ENCODE data around the gene ENO1. TPM values are rescaled to one million over a fixed set of nuclear protein-coding genes. Genes with fewer than 3 reads are reported as not detected.

Gene ENO1
- total and polyA plus RNA-seq, 2 experiments from 2014 or later: 659 to 868 TPM

DNA sequence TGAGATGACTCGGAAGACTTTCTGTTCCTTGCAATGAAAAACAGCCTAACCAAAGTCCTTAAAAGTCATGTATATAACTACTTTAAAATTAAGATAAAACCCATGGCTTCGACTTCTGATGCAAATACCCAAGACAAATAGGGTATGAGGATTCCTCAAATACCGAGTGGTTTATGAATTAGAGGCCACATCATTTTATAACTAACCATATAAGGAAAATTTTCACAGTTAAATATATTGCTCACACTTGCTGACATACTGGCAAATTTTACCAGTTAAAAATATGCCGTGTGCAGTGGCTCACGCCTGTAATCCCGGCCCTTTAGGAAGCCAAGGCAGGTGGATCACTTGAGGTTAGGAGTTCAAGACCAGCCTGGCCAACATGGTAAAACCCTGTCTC is 66.4 kb downstream of the ENO1 start:
- H3K4me1 ChIP-seq (ENCODE audit: insufficient read depth): peaks cover 26% of the 10 kb centered on the region
- 95% methylated on average over 6 of the region's 6 CpGs for WGBS (ENCODE audit: low lambda C conversion rate, missing lambda C conversion rate)

More for the DNA sequence above, 66.4 kb downstream of the ENO1 start:
- H2AFZ ChIP-seq: no peak overlapping the region
- no peaks in the 10 kb centered on the region for H3K9me3 ChIP-seq (ENCODE audit: low read depth)
- no peak overlapping the region for H3K27ac ChIP-seq
- TF ChIP-seq EZH2phosphoT487 (IDR thresholded peaks at IDR 0.05; ENCODE audit: low read depth, severe bottlenecking, unreplicated experiment) (no peak), EZH2 (IDR thresholded peaks at IDR 0.05; ENCODE audit: borderline replicate concordance) (no peak)
- TF ChIP-seq, protein P1, sequence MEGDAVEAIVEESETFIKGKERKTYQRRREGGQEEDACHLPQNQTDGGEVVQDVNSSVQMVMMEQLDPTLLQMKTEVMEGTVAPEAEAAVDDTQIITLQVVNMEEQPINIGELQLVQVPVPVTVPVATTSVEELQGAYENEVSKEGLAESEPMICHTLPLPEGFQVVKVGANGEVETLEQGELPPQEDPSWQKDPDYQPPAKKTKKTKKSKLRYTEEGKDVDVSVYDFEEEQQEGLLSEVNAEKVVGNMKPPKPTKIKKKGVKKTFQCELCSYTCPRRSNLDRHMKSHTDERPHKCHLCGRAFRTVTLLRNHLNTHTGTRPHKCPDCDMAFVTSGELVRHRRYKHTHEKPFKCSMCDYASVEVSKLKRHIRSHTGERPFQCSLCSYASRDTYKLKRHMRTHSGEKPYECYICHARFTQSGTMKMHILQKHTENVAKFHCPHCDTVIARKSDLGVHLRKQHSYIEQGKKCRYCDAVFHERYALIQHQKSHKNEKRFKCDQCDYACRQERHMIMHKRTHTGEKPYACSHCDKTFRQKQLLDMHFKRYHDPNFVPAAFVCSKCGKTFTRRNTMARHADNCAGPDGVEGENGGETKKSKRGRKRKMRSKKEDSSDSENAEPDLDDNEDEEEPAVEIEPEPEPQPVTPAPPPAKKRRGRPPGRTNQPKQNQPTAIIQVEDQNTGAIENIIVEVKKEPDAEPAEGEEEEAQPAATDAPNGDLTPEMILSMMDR (IDR thresholded peaks at IDR 0.05; ENCODE audit: poor library complexity): no peak
- no peaks in the 10 kb centered on the region for H3K36me3 ChIP-seq (replicated peaks; ENCODE audit: insufficient read depth, low read depth)
- peaks cover 34% of the 10 kb centered on the region for H4K20me1 ChIP-seq (ENCODE audit: insufficient read depth, poor library complexity, severe bottlenecking)
- no peaks in the 10 kb centered on the region for H3K27me3 ChIP-seq
- peaks cover 100% of the 10 kb centered on the region for H3K79me2 ChIP-seq
- H3K9me2 ChIP-seq (replicated peaks; ENCODE audit: insufficient read depth): no peaks in the 10 kb centered on the region
- no peak overlapping the region for H3K4me2 ChIP-seq
- no peak for DNase-seq (ENCODE audit: low spot score)
- H3K4me3 ChIP-seq: no peak overlapping the region

Small RNA genes lying within 50 kb of the gene (microRNA-seq; reads per million reads assigned to microRNA genes)
- gene MIR6728: not detected

Small RNA genes lying within 50 kb of the gene (small RNA-seq; reads per million reads assigned to genes)
- not detected for gene AL139415.2
- gene MIR6728: not detected
- gene RNU6-304P: not detected

Other genes starting within 250 kb of the ENO1 start
- 39.8 and 46.0 TPM in 2 replicates for gene RERE, start 61.0 kb downstream of the ENO1 start, total RNA-seq
- 62.8 and 74.3 TPM in 2 replicates for gene RERE, start 61.0 kb downstream of the ENO1 start, polyA plus RNA-seq
- gene CA6, start 67.2 kb upstream of the ENO1 start, total RNA-seq: not detected in 2 replicates
- not detected in 2 replicates for gene CA6, start 67.2 kb upstream of the ENO1 start, polyA plus RNA-seq
- gene SLC2A7, start 147.7 kb upstream of the ENO1 start, total RNA-seq: 0.16 and 0.27 TPM in 2 replicates
- gene SLC2A7, start 147.7 kb upstream of the ENO1 start, polyA plus RNA-seq: 0.13 and 0.40 TPM in 2 replicates
- 7.2 TPM in 2 replicates for gene SLC2A5, start 190.9 kb upstream of the ENO1 start, total RNA-seq
- 7.1 and 8.2 TPM in 2 replicates for gene SLC2A5, start 190.9 kb upstream of the ENO1 start, polyA plus RNA-seq

Measured in hepatocyte (in vitro differentiated cells).